AG09309 (cell line): Measurements from ENCODE around the gene MPP3.
"Not testable (repeated sequence)": the region's sequence is repeated elsewhere in the genome, so short reads cannot be mapped to it uniquely, and the experiment has no call there.

Experiments
- DNase-seq: peaks from one replicate; pipeline ENCODE4 v3.0.0-alpha.2; 2010; ENCODE audit warnings: low read depth
- H3K4me3 ChIP-seq: 2 replicates; pipeline ENCODE4 v1.5.1; 2011; ENCODE audit warnings: mild to moderate bottlenecking, low read depth, low read length, moderate library complexity; ENCODE audit not compliant: control insufficient read depth
- TF ChIP-seq, protein P1 (sequence below): IDR thresholded peaks from 2 replicates; pipeline ENCODE4 v1.5.1; 2011; ENCODE audit warnings: mild to moderate bottlenecking, low read depth, low read length, inconsistent platforms; ENCODE audit not compliant: insufficient read depth, control insufficient read depth; ENCODE audit errors: missing control alignments

MPP3 gene

DNA sequence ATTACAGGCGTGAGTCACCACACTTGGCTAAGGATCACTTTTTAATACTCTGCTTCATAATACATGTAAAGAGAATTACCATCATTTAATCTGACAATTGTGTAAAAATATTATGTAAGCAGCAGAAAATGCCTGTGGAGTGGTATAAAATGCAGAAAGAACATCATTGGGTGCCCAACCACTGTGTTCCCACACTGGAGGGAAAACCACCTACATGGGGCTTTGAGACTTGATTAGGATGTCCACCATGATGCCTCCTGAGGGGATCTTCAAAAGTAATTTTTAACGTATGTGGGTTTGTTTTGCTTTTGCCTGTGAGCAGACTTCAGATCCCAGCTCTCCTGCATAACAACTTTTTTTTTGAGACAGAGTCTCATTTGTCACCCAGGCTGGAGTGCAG lies 33.9 kb downstream of the MPP3 start:
- DNase-seq = no peak
- H3K4me3 ChIP-seq = no peak overlapping the region
- TF ChIP-seq, protein P1, sequence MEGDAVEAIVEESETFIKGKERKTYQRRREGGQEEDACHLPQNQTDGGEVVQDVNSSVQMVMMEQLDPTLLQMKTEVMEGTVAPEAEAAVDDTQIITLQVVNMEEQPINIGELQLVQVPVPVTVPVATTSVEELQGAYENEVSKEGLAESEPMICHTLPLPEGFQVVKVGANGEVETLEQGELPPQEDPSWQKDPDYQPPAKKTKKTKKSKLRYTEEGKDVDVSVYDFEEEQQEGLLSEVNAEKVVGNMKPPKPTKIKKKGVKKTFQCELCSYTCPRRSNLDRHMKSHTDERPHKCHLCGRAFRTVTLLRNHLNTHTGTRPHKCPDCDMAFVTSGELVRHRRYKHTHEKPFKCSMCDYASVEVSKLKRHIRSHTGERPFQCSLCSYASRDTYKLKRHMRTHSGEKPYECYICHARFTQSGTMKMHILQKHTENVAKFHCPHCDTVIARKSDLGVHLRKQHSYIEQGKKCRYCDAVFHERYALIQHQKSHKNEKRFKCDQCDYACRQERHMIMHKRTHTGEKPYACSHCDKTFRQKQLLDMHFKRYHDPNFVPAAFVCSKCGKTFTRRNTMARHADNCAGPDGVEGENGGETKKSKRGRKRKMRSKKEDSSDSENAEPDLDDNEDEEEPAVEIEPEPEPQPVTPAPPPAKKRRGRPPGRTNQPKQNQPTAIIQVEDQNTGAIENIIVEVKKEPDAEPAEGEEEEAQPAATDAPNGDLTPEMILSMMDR = no peak

DNA sequence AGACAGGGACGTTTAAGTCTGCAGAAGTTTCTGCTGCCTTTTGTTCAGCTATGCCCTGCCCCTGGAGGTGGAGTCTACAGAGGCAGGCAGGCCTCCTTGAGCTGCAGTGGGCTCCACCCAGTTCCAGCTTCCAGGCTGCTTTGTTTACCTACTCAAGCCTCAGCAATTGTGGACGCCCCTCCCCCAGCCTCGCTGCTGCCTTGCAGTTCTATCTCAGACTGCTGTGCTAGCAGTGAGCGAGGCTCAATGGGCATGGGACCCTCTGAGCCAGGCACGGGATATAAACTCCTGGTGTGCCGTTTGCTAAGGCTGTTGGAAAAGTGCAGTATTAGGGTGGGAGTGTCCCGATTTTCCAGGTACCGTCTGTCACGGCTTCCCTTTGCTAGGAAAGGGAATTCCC lies 34.9 kb downstream of the MPP3 start:
- not testable (repeated sequence) for DNase-seq, H3K4me3 ChIP-seq

DNA sequence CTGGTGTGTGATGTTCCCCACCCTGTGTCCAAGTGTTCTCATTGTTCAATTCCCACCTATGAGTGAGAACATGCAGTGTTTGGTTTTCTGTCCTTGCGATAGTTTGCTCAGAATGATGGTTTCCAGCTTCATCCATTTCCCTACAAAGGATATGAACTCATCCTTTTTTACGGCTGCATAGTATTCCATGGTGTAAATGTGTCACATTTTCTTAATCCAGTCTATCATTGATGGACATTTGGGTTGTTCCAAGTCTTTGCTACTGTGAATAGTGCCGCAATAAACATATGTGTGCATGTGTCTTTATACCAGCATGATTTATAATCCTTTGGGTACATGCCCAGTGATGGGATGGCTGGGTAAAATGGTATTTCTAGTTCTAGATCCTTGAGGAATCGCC lies 40.3 kb downstream of the MPP3 start:
- DNase-seq, H3K4me3 ChIP-seq: not testable (repeated sequence)

DNA sequence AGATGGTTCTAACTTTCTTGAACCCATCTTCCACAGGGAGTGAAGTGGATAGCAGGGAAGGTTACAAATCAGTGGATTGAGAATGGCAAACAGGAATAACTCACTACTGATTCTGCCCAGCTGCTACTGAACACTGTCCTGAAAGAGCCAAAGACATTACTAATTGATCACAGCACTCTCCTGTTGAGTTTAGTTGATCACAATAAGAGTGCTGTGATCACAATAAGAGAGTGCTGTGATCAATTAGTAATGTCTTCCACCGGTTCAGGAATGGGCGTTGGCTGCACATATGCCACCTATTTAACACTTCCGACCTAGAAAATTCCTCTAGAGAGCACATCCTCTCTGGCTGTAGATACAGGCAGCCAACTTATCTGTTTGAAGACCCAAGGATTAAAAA lies 41.4 kb downstream of the MPP3 start:
- H3K4me3 ChIP-seq = no peak overlapping the region
- DNase-seq = no peak
- TF ChIP-seq, protein P1 = no peak

DNA sequence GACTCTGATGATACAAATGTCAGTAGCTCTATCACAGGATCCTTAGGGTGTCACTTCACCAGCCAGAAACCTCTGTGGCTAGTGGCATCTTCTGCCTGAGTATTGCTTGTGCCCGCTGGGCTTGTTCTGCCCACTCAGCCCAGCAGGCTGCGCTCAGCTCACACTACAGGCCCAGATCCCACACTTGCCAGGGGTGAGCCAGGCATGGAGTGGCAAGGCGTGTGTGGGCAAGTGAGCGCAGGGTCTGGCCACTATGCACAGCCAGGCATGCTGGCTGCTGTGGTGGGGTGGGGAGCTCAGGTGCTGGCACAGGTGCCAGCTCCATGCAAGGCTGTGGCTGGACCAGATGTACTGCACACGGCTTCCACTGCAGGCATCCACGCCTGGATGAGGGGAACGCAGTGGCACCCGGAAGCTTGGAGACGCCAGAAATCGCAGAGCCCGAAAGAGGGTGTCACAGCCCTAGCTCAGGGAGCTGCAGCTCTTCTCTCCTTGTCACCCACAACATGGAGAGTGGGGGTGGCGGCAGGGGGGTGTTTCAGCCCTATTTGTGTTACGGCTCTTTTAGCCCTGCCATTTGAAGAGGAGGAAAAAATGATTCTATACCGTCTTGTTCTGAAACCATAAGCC lies 42.5 kb downstream of the MPP3 start:
- H3K4me3 ChIP-seq = no peak overlapping the region
- TF ChIP-seq, protein P1 = peak; percentile 30
- no peak for DNase-seq

DNA sequence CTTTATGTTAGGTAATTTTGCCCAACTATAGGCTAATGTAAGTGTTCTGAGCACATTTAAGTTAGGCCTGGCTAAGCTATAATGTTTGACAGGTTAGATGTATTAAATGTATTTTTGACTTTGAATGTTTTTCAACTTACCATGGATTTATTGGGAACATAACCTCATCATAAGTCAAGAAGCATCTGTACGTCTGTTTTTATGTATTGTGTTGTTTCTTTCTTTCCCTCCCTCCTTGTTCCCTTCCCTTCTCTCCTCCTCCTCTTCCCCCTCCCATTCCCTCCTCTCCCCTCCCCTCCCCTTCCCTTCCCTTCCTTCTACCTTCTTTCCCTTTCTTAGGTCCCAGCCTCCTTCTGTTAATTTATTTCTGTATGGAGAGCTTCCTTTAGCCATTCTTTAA lies 43.5 kb downstream of the MPP3 start:
- H3K4me3 ChIP-seq = no peak overlapping the region
- TF ChIP-seq, protein P1 = no peak
- DNase-seq = no peak

DNA sequence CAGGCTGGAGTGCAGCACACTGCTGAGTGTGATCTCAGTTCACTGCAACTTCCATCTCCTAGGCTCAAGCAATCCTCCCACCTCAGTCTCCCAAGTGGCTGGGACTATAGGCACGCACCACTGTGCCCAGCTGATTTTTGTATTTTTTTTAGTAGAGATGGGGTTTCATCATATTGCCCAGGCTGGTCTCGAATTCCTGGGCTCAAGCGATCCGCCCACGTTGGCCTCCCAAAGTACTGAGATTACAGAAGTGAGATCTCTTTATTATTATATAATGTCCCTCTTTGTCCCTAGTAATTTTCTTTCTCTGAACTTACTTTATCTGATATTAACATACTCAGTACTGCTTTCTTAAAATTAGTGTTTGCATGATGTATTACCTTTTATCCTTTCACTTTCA lies 44.4 kb downstream of the MPP3 start:
- DNase-seq = no peak
- no peak overlapping the region for H3K4me3 ChIP-seq
- TF ChIP-seq, protein P1 = no peak

DNA sequence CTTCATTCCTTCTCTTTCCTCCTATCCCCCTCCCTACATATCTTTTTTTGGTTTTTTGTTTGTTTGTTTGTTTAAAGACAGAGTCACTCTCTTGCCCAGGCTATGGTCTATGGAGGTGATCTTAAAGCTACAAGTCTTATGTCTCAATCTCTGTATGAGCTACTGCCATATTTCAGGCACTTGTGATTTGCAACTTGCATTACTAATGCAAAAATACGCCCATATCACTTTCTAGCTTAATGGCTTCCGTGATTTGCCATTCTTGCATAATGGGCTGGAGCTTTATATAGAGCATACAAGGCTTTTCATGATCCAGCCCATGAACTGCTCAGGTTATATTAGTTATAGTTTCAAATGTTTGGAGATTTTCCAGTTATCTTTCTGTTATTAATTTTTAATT lies 45.2 kb downstream of the MPP3 start:
- TF ChIP-seq, protein P1 = no peak
- no peak overlapping the region for H3K4me3 ChIP-seq
- no peak for DNase-seq
